ENCODE measurements around the gene UBAC1. TPM values are rescaled to one million over a fixed set of nuclear protein-coding genes. Genes with fewer than 3 reads are reported as not detected.

The UBAC1 gene
- total RNA-seq, 1 experiment from 2014 or later = 54.8 TPM

DNA sequence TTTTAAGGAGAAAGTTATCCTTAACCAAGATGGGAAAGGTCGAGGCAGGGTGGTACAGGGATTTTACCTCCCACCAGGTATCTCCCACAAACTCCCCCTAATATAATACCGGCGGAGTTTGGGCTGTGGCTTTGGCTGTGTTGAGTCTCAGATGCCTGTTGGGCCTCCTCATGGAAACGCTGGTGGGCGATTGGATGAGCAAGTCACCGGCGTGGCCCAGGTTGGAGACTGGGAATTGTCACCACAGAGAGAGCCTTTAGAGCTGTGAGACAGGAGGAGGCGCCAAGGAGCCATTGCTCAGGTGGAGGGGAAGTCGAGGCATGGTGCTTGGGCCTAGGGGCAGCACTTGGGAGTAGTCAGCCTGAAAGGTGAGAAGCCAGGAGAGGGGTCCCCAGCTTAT is 50.4 kb downstream of the UBAC1 start:
- RAD21 ChIA-PET (ENCODE audit: low non-redundant PET in 1 of 2, low total read pairs in 2 of 2, uncharacterized antibody in 2 of 2, unreplicated experiment in 2 of 2) = no interaction called here
- peaks cover 5 to 15% of the 10 kb centered on the region in 2 experiments; a peak in 2 of 4 replicates for H3K9me3 ChIP-seq (ENCODE audit: control insufficient read depth in 1 of 2, insufficient read depth in 1 of 2, low read depth in 1 of 2, low read length in 2 of 2)

More for the DNA sequence above, 50.4 kb downstream of the UBAC1 start:
- Histone ChIP-seq H3K27me3 (ENCODE audit: insufficient read depth, low read length) (no peaks in the 10 kb centered on the region), H3K4me3 (replicated peaks in 1 of 2; ENCODE audit: low read depth in 1 of 2, low read length in 2 of 2) (no peak overlapping the region), H3K4me1 (ENCODE audit: control insufficient read depth in 1 of 2, insufficient read depth in 2 of 2, low read length in 2 of 2) (peaks cover 10 to 24% of the 10 kb centered on the region in 2 experiments), H3K9ac (ENCODE audit: low read length) (no peak overlapping the region), H3K4me2 (ENCODE audit: low read length) (no peak overlapping the region), H3K27ac (ENCODE audit: low read depth, low read length) (no peak overlapping the region), H3K9me2 (ENCODE audit: insufficient read depth) (no peaks in the 10 kb centered on the region), H3K79me2 (ENCODE audit: insufficient read depth, low read length) (peaks cover 40% of the 10 kb centered on the region), H3K36me3 (ENCODE audit: control insufficient read depth in 1 of 2, insufficient read depth in 2 of 2, low read length in 2 of 2) (peaks cover 0 to 33% of the 10 kb centered on the region in 2 experiments; a peak in 3 of 4 replicates), H2AFZ (ENCODE audit: low read depth, low read length, poor library complexity, severe bottlenecking) (no peak overlapping the region), H4K20me1 (ENCODE audit: insufficient read depth) (peaks cover 4% of the 10 kb centered on the region; the same call in 1 of the 2 replicates)
- no peak for ATAC-seq
- TF ChIP-seq CBX3 (IDR thresholded peaks at IDR 0.05; ENCODE audit: low read depth) (no peak), EZH2phosphoT487 (IDR thresholded peaks at IDR 0.05; ENCODE audit: borderline replicate concordance) (no peak), SP1 (IDR thresholded peaks at IDR 0.05; ENCODE audit: low read depth) (no peak), RAD21 (IDR thresholded peaks at IDR 0.05; ENCODE audit: low read depth) (no peak), ZNF274 (IDR thresholded peaks at IDR 0.05; ENCODE audit: low read depth, low read length) (no peak), YY1 (IDR thresholded peaks at IDR 0.05; ENCODE audit: extremely low read depth, insufficient replicate concordance, low read depth, low read length) (no peak), ZFX (IDR thresholded peaks at IDR 0.05) (no peak), JUND (IDR thresholded peaks at IDR 0.05) (no peak), POLR2A (IDR thresholded peaks at IDR 0.05; ENCODE audit: borderline replicate concordance, extremely low read depth, insufficient read depth, insufficient read length) (no peak), FOSL1 (IDR thresholded peaks at IDR 0.05; ENCODE audit: low read depth) (no peak), POLR2AphosphoS5 (IDR thresholded peaks at IDR 0.05; ENCODE audit: low read depth, low read length) (no peak), ELF1 (IDR thresholded peaks at IDR 0.05; ENCODE audit: borderline replicate concordance, low read depth) (no peak), EGR1 (IDR thresholded peaks at IDR 0.05; ENCODE audit: low read depth) (no peak), EZH2 (IDR thresholded peaks at IDR 0.05) (no peak), SIN3A (IDR thresholded peaks at IDR 0.05; ENCODE audit: low read depth) (no peak)
- TF ChIP-seq, protein P1, sequence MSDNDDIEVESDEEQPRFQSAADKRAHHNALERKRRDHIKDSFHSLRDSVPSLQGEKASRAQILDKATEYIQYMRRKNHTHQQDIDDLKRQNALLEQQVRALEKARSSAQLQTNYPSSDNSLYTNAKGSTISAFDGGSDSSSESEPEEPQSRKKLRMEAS (IDR thresholded peaks at IDR 0.05) = no peak
- TF ChIP-seq, protein P2, sequence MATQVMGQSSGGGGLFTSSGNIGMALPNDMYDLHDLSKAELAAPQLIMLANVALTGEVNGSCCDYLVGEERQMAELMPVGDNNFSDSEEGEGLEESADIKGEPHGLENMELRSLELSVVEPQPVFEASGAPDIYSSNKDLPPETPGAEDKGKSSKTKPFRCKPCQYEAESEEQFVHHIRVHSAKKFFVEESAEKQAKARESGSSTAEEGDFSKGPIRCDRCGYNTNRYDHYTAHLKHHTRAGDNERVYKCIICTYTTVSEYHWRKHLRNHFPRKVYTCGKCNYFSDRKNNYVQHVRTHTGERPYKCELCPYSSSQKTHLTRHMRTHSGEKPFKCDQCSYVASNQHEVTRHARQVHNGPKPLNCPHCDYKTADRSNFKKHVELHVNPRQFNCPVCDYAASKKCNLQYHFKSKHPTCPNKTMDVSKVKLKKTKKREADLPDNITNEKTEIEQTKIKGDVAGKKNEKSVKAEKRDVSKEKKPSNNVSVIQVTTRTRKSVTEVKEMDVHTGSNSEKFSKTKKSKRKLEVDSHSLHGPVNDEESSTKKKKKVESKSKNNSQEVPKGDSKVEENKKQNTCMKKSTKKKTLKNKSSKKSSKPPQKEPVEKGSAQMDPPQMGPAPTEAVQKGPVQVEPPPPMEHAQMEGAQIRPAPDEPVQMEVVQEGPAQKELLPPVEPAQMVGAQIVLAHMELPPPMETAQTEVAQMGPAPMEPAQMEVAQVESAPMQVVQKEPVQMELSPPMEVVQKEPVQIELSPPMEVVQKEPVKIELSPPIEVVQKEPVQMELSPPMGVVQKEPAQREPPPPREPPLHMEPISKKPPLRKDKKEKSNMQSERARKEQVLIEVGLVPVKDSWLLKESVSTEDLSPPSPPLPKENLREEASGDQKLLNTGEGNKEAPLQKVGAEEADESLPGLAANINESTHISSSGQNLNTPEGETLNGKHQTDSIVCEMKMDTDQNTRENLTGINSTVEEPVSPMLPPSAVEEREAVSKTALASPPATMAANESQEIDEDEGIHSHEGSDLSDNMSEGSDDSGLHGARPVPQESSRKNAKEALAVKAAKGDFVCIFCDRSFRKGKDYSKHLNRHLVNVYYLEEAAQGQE (IDR thresholded peaks at IDR 0.05; ENCODE audit: low read depth) = no peak
- TF ChIP-seq, protein P3, sequence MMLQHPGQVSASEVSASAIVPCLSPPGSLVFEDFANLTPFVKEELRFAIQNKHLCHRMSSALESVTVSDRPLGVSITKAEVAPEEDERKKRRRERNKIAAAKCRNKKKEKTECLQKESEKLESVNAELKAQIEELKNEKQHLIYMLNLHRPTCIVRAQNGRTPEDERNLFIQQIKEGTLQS (IDR thresholded peaks at IDR 0.05) = no peak
- TF ChIP-seq, protein P4, sequence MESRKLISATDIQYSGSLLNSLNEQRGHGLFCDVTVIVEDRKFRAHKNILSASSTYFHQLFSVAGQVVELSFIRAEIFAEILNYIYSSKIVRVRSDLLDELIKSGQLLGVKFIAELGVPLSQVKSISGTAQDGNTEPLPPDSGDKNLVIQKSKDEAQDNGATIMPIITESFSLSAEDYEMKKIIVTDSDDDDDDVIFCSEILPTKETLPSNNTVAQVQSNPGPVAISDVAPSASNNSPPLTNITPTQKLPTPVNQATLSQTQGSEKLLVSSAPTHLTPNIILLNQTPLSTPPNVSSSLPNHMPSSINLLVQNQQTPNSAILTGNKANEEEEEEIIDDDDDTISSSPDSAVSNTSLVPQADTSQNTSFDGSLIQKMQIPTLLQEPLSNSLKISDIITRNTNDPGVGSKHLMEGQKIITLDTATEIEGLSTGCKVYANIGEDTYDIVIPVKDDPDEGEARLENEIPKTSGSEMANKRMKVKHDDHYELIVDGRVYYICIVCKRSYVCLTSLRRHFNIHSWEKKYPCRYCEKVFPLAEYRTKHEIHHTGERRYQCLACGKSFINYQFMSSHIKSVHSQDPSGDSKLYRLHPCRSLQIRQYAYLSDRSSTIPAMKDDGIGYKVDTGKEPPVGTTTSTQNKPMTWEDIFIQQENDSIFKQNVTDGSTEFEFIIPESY (IDR thresholded peaks at IDR 0.05; ENCODE audit: extremely low read depth, insufficient replicate concordance, low read length) = no peak
- DNase-seq (ENCODE audit: low read depth, low spot score) = no peak
- no TSS peak for BruUV-seq (replicated peaks)
- ChIA-PET CTCF (no interaction called here), POLR2A (no interaction called here)
- intact Hi-C loops (cut with micrococcal nuclease) = no loop called here
